Neuronal stem cell (in vitro differentiated cells): ENCODE measurements around the gene NCAPG.

Experiments
- DNase-seq: peaks from one replicate; pipeline ENCODE4 v3.0.0-alpha.2; 2013; ENCODE audit warnings: low spot score
- H2AFZ ChIP-seq: one replicate; pipeline ENCODE4 v1.6.1; 2013; ENCODE audit warnings: mild to moderate bottlenecking, low read length, inconsistent platforms
- H2AK5ac ChIP-seq: 2 replicates; pipeline ENCODE4 v1.6.1; 2013; ENCODE audit warnings: low read depth, mild to moderate bottlenecking, inconsistent platforms, low read length, moderate library complexity, mixed read lengths
- H2BK120ac ChIP-seq: 2 replicates; pipeline ENCODE4 v1.6.1; 2013; ENCODE audit warnings: low read depth, mild to moderate bottlenecking, inconsistent platforms, low read length, moderate library complexity, mixed read lengths
- H2BK12ac ChIP-seq: one replicate; pipeline ENCODE4 v1.6.1; 2013; ENCODE audit warnings: low read length, inconsistent platforms
- H2BK15ac ChIP-seq: 2 replicates; pipeline ENCODE4 v1.6.1; 2013; ENCODE audit warnings: mild to moderate bottlenecking, low read length, inconsistent platforms, mixed read lengths
- H2BK5ac ChIP-seq: one replicate; pipeline ENCODE4 v1.6.1; 2013; ENCODE audit warnings: inconsistent platforms, mild to moderate bottlenecking, low read length, moderate library complexity
- H3K14ac ChIP-seq: one replicate; pipeline ENCODE4 v1.6.1; 2013; ENCODE audit warnings: low read length, inconsistent platforms
- H3K18ac ChIP-seq: 2 replicates; pipeline ENCODE4 v1.6.1; 2013; ENCODE audit warnings: low read length, inconsistent platforms
- H3K23ac ChIP-seq: 2 replicates; pipeline ENCODE4 v1.6.1; 2013; ENCODE audit warnings: low read depth, mild to moderate bottlenecking, mixed read lengths, low read length, inconsistent platforms; ENCODE audit not compliant: poor library complexity
- H3K27ac ChIP-seq: replicated peaks from 3 replicates; pipeline ENCODE4 v1.5.1; 2013; ENCODE audit warnings: low read length, inconsistent platforms
- H3K27me3 ChIP-seq, 3 experiments: 2 replicates each; pipeline ENCODE4 v1.6.1; 2013; ENCODE audit warnings: low read length in 3 of 3, mild to moderate bottlenecking in 2 of 3, inconsistent platforms in 1 of 3, low read depth in 1 of 3, mixed read lengths in 1 of 3, moderate library complexity in 1 of 3; ENCODE audit not compliant: control insufficient read depth in 3 of 3, insufficient read depth in 3 of 3
- H3K36me3 ChIP-seq, 2 donors: replicated peaks in 1 of 2; 2 replicates each; pipeline ENCODE4 v1.6.1; 2013; ENCODE audit warnings: low read length in 2 of 2; ENCODE audit not compliant: control insufficient read depth in 2 of 2, insufficient read depth in 2 of 2
- H3K4ac ChIP-seq: 2 replicates; pipeline ENCODE4 v1.6.1; 2013; ENCODE audit warnings: inconsistent platforms, mild to moderate bottlenecking, low read length, moderate library complexity
- H3K4me1 ChIP-seq, 2 donors: 1 replicate in 1 of 2; 2 replicates in 1 of 2; pipeline ENCODE4 v1.6.1; 2013; ENCODE audit warnings: low read length in 2 of 2, low read depth in 1 of 2; ENCODE audit not compliant: control insufficient read depth in 2 of 2, insufficient read depth in 1 of 2
- H3K4me2 ChIP-seq: one replicate; pipeline ENCODE4 v1.6.1; 2013; ENCODE audit warnings: mild to moderate bottlenecking, low read length, inconsistent platforms; ENCODE audit not compliant: insufficient read depth, poor library complexity, severe bottlenecking
- H3K4me3 ChIP-seq, 2 donors: 2 replicates each; pipeline ENCODE4 v1.5.1; 2013; ENCODE audit warnings: low read length in 2 of 2, mild to moderate bottlenecking in 2 of 2, inconsistent platforms in 1 of 2, moderate library complexity in 1 of 2
- H3K79me1 ChIP-seq: one replicate; pipeline ENCODE4 v1.6.1; 2013; ENCODE audit warnings: low read depth, mild to moderate bottlenecking, inconsistent platforms, low read length, moderate library complexity
- H3K9ac ChIP-seq: one replicate; pipeline ENCODE4 v1.6.1; 2013; ENCODE audit warnings: mild to moderate bottlenecking, low read depth, low read length, inconsistent platforms; ENCODE audit not compliant: poor library complexity
- H3K9me3 ChIP-seq, 2 donors: replicated peaks in 1 of 2; 2 replicates each; pipeline versions ENCODE3 to v1.6.1; 2013; ENCODE audit warnings: low read length in 2 of 2, mild to moderate bottlenecking in 2 of 2, inconsistent platforms in 1 of 2, low read depth in 1 of 2, mixed read lengths in 1 of 2, moderate library complexity in 1 of 2; ENCODE audit not compliant: control insufficient read depth in 2 of 2, insufficient read depth in 1 of 2
- H4K8ac ChIP-seq: one replicate; pipeline ENCODE4 v1.6.1; 2013; ENCODE audit warnings: low read depth, mild to moderate bottlenecking, inconsistent platforms, low read length, moderate library complexity
- H4K91ac ChIP-seq: one replicate; pipeline ENCODE4 v1.6.1; 2013; ENCODE audit warnings: low read length, low read depth, mild to moderate bottlenecking, inconsistent platforms; ENCODE audit not compliant: poor library complexity
- WGBS, 2 donors: extraction: QIAGEN DNeasy Blood & Tissue Kit; methylation state at CpG; one replicate each; pipeline ENCODE4 v1.1.7; 2013; ENCODE audit warnings: missing lambda C conversion rate in 2 of 2, mixed read lengths in 1 of 2; ENCODE audit not compliant: insufficient read length in 2 of 2, insufficient replicate concordance in 1 of 2; ENCODE audit errors: extremely low coverage in 2 of 2; 5-methylcytosine and 5-hydroxymethylcytosine counted together

NCAPG gene

GRCh38 chr4:17867276-17867675, 56.5 kb downstream of the NCAPG start:
- Histone ChIP-seq H3K4me1 (peaks cover 2 to 3% of the 10 kb centered on the region in 2 donors), H3K27ac (no peak overlapping the region), H3K79me1 (no peaks in the 10 kb centered on the region), H2BK5ac (no peak overlapping the region), H4K8ac (no peak overlapping the region), H3K18ac (no peak overlapping the region), H2BK15ac (no peak overlapping the region), H3K4ac (no peak overlapping the region), H3K4me3 (no peak overlapping the region), H3K9ac (no peak overlapping the region), H2BK120ac (no peak overlapping the region), H3K36me3 (peaks cover 0 to 28% of the 10 kb centered on the region in 2 donors), H3K23ac (no peak overlapping the region), H3K27me3 (no peaks in the 10 kb centered on the region), H3K14ac (no peak overlapping the region), H3K9me3 (peaks cover 0 to 5% of the 10 kb centered on the region in 2 donors), H2AK5ac (no peak overlapping the region), H2AFZ (no peak overlapping the region), H2BK12ac (no peak overlapping the region), H4K91ac (no peak overlapping the region), H3K4me2 (no peak overlapping the region)
- no CpG with 5 or more reads among the region's 3 CpGs for WGBS, 2 donors
- no peak for DNase-seq

- Histone ChIP-seq H4K8ac (no peak overlapping the region), H3K18ac (no peak overlapping the region), H3K4me3 (no peak overlapping the region), H3K4me1 (peaks cover 2 to 3% of the 10 kb centered on the region in 2 donors), H2BK15ac (no peak overlapping the region), H2BK5ac (no peak overlapping the region), H2AK5ac (no peak overlapping the region), H3K36me3 (peaks cover 0 to 16% of the 10 kb centered on the region in 2 donors), H2BK12ac (no peak overlapping the region), H3K23ac (no peak overlapping the region), H2AFZ (no peak overlapping the region), H3K4me2 (no peak overlapping the region), H3K79me1 (no peaks in the 10 kb centered on the region), H3K27ac (no peak overlapping the region), H3K14ac (no peak overlapping the region), H3K27me3 (no peaks in the 10 kb centered on the region), H3K9ac (no peak overlapping the region), H3K4ac (no peak overlapping the region), H4K91ac (no peak overlapping the region), H3K9me3 (no peaks in the 10 kb centered on the region), H2BK120ac (no peak overlapping the region)
- no peak for DNase-seq
- no CpG with 5 or more reads among the region's 2 CpGs for WGBS, 2 donors
Measured at GRCh38 chr4:17869327-17869726, 58.5 kb downstream of the NCAPG start.

- no peak overlapping the region for H3K27ac ChIP-seq
- no peak overlapping the region for H4K91ac ChIP-seq
- no peak overlapping the region for H3K18ac ChIP-seq
- H3K36me3 ChIP-seq: peaks cover 0 to 27% of the 10 kb centered on the region in 2 donors
- no peaks in the 10 kb centered on the region for H3K27me3 ChIP-seq
- no peak overlapping the region for H4K8ac ChIP-seq
- no CpG with 5 or more reads among the region's 4 CpGs for WGBS, 2 donors
- no peak overlapping the region for H3K4ac ChIP-seq
- no peaks in the 10 kb centered on the region for H3K4me1 ChIP-seq
- no peak overlapping the region for H2BK120ac ChIP-seq
- H3K4me3 ChIP-seq: no peak overlapping the region
- H2AFZ ChIP-seq: no peak overlapping the region
- no peak overlapping the region for H2AK5ac ChIP-seq
- no peak overlapping the region for H3K9ac ChIP-seq
- no peak overlapping the region for H3K4me2 ChIP-seq
- H3K79me1 ChIP-seq: no peaks in the 10 kb centered on the region
- H2BK15ac ChIP-seq: no peak overlapping the region
- DNase-seq: no peak
- H3K14ac ChIP-seq: no peak overlapping the region
- H2BK12ac ChIP-seq: no peak overlapping the region
- no peak overlapping the region for H2BK5ac ChIP-seq
- H3K9me3 ChIP-seq: peaks cover 0 to 13% of the 10 kb centered on the region in 2 donors
- no peak overlapping the region for H3K23ac ChIP-seq
Measured at GRCh38 chr4:17875402-17876070, 64.8 kb downstream of the NCAPG start.

GRCh38 chr4:17876943-17877342, 66.2 kb downstream of the NCAPG start:
- Histone ChIP-seq H3K4me2 (no peak overlapping the region), H3K27me3 (no peaks in the 10 kb centered on the region), H3K27ac (no peak overlapping the region), H3K14ac (no peak overlapping the region), H3K9me3 (peaks cover 0 to 13% of the 10 kb centered on the region in 2 donors), H3K36me3 (peaks cover 0 to 37% of the 10 kb centered on the region in 2 donors), H3K4me3 (no peak overlapping the region), H2BK15ac (no peak overlapping the region), H2AFZ (no peak overlapping the region), H3K23ac (no peak overlapping the region), H2BK12ac (no peak overlapping the region), H3K4ac (no peak overlapping the region), H2BK120ac (no peak overlapping the region), H3K79me1 (no peaks in the 10 kb centered on the region), H3K9ac (no peak overlapping the region), H2AK5ac (no peak overlapping the region), H2BK5ac (no peak overlapping the region), H3K18ac (no peak overlapping the region), H4K91ac (no peak overlapping the region), H4K8ac (no peak overlapping the region), H3K4me1 (no peaks in the 10 kb centered on the region)
- no CpG with 5 or more reads among the region's 4 CpGs for WGBS, 2 donors
- DNase-seq: no peak
